PC-9 (cell line): ENCODE results near the gene PLET1. TPM values are rescaled to one million over a fixed set of nuclear protein-coding genes. Genes with fewer than 3 reads are reported as not detected.

Experiments
- BruUV-seq: library from RNA; stranded (reverse); fragments of 400-500 nt; replicated peaks from 2 replicates; lab custom pipeline; 2021; lab: Mats Ljungman, UMichigan
- CTCF ChIA-PET: fragments of 300-600 bp; sonication (Branson Sonifier 250); formaldehyde crosslinking; loops from one replicate; lab custom pipeline; 2022; ENCODE audit warnings: antibody characterized with exemption; lab: Charles Lee
- POLR2A ChIA-PET: fragments of 300-600 bp; sonication (Branson Sonifier 250); formaldehyde crosslinking; loops from one replicate; lab custom pipeline; 2022; ENCODE audit warnings: antibody characterized with exemption; ENCODE audit not compliant: unreplicated experiment; lab: Charles Lee
- DNase-seq, 2 experiments: peaks; one replicate each; pipeline versions ENCODE4 v3.0.0 to v3.0.0-alpha.2; 2015 to 2022; ENCODE audit warnings: mixed read lengths in 1 of 2
- H2AFZ ChIP-seq: fragments of 200-600 bp; sonication (generic); 2 replicates; pipeline ENCODE4 v1.8.1; 2017; ENCODE audit warnings: antibody characterized with exemption
- H3F3A ChIP-seq: fragments of 200-600 bp; sonication (generic); 2 replicates; pipeline ENCODE4 v1.8.1; 2017; ENCODE audit warnings: antibody characterized with exemption, mild to moderate bottlenecking, low read depth; ENCODE audit not compliant: insufficient read depth
- H3K27ac ChIP-seq: fragments of 200-600 bp; sonication (generic); 2 replicates; pipeline ENCODE4 v1.6.1; 2016; ENCODE audit warnings: mixed run types
- H3K27me3 ChIP-seq: fragments of 200-600 bp; sonication (generic); 2 replicates; pipeline ENCODE4 v1.6.1; 2016; ENCODE audit warnings: low read depth, mixed run types; ENCODE audit not compliant: insufficient read depth
- H3K36me3 ChIP-seq: fragments of 200-600 bp; sonication (generic); 2 replicates; pipeline ENCODE4 v1.6.1; 2016; ENCODE audit warnings: low read depth, mixed run types
- H3K4me1 ChIP-seq: fragments of 200-600 bp; sonication (generic); replicated peaks from 2 replicates; pipeline ENCODE4 v1.6.1; 2016; ENCODE audit warnings: mixed run types; ENCODE audit not compliant: insufficient read depth
- H3K4me2 ChIP-seq: fragments of 200-600 bp; sonication (generic); 2 replicates; pipeline ENCODE4 v1.6.1; 2017; ENCODE audit warnings: mixed run types
- H3K4me3 ChIP-seq: fragments of 200-600 bp; sonication (generic); 2 replicates; pipeline ENCODE4 v1.6.1; 2016; ENCODE audit warnings: mixed run types
- H3K79me2 ChIP-seq: fragments of 200-600 bp; sonication (generic); 2 replicates; pipeline ENCODE4 v1.6.1; 2017; ENCODE audit warnings: low read depth, mixed run types
- H3K9me2 ChIP-seq: fragments of 200-600 bp; sonication (generic); 2 replicates; pipeline ENCODE4 v1.8.1; 2017; ENCODE audit warnings: mild to moderate bottlenecking; ENCODE audit not compliant: insufficient read depth
- H3K9me3 ChIP-seq: fragments of 200-600 bp; sonication (generic); 2 replicates; pipeline ENCODE4 v1.8.1; 2016; ENCODE audit warnings: low read depth; ENCODE audit not compliant: insufficient read depth
- H4K20me1 ChIP-seq: fragments of 200-600 bp; sonication (generic); 2 replicates; pipeline ENCODE4 v1.8.1; 2017; ENCODE audit not compliant: insufficient read depth
- EZH2 ChIP-seq: fragments of 200-600 bp; sonication (generic); IDR thresholded peaks from 2 replicates; pipeline ENCODE4 v1.8.0; 2017; ENCODE audit warnings: antibody characterized with exemption, low read depth
- intact Hi-C: fragments of 100-400 bp; cut with micrococcal nuclease; formaldehyde crosslinking; loops from one replicate; pipeline ENCODE4 v1.10.0; 2022; ENCODE audit not compliant: unreplicated experiment
- total RNA-seq: library from RNA; stranded (reverse); gene quantifications from 2 replicates; pipeline ENCODE4 v1.2.3, GENCODE V29; 2021
- TF ChIP-seq, protein P1 (sequence below): fragments of 200-600 bp; sonication (generic); conservative IDR thresholded peaks from 2 replicates; pipeline ENCODE4 v1.6.1; 2017; ENCODE audit warnings: mixed run types, antibody characterized with exemption, mild to moderate bottlenecking, moderate library complexity

Gene PLET1
- total RNA-seq, 1 experiment from 2014 or later, result not detected

DNA sequence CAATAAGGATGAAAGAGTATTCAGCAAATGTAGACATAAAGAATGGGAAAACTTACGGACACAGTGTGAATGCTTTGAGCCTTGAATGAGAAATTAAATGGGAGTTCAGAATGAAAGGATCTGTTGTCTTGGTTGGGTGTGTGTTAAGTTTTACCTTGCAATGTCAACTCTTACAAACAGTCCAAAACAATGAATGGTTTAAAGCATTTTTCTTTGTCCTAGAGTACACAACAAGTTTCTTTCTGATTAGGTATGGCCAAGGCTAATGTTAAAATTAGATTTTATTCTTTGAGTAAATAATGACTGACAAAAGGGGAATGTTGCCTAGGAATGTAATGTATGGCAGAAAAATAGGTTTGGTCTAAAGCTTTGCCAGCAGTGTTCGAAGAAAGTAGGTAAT is 32.0 kb downstream of the PLET1 start:
- no TSS peak for BruUV-seq
- no peaks in the 10 kb centered on the region for H3K9me2 ChIP-seq
- H3K9me3 ChIP-seq, result no peaks in the 10 kb centered on the region
- CTCF ChIA-PET, result interaction anchor here (0.5 kb wide), 1 partner anchor 39 kb away, joined by 4 read pairs; no protein-coding TSS in a partner anchor
- no peak overlapping the region for H3K27ac ChIP-seq
- TF ChIP-seq EZH2, result no peak
- TF ChIP-seq, protein P1, sequence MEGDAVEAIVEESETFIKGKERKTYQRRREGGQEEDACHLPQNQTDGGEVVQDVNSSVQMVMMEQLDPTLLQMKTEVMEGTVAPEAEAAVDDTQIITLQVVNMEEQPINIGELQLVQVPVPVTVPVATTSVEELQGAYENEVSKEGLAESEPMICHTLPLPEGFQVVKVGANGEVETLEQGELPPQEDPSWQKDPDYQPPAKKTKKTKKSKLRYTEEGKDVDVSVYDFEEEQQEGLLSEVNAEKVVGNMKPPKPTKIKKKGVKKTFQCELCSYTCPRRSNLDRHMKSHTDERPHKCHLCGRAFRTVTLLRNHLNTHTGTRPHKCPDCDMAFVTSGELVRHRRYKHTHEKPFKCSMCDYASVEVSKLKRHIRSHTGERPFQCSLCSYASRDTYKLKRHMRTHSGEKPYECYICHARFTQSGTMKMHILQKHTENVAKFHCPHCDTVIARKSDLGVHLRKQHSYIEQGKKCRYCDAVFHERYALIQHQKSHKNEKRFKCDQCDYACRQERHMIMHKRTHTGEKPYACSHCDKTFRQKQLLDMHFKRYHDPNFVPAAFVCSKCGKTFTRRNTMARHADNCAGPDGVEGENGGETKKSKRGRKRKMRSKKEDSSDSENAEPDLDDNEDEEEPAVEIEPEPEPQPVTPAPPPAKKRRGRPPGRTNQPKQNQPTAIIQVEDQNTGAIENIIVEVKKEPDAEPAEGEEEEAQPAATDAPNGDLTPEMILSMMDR, result no peak
- no peaks in the 10 kb centered on the region for H4K20me1 ChIP-seq
- intact Hi-C loops, result loop anchor here (10.0 kb wide), 1 partner anchor 356 kb away; no protein-coding TSS in a partner anchor
- H3K4me1 ChIP-seq, result peaks cover 10% of the 10 kb centered on the region
- no peak overlapping the region for H3K4me3 ChIP-seq
- no peak for DNase-seq
- no peaks in the 10 kb centered on the region for H3K27me3 ChIP-seq
- peaks cover 32% of the 10 kb centered on the region for H3K79me2 ChIP-seq
- no peak overlapping the region for H3K4me2 ChIP-seq
- POLR2A ChIA-PET, result no interaction called here
- no peak overlapping the region for H2AFZ ChIP-seq
- no peaks in the 10 kb centered on the region for H3F3A ChIP-seq
- H3K36me3 ChIP-seq, result peaks cover 31% of the 10 kb centered on the region

DNA sequence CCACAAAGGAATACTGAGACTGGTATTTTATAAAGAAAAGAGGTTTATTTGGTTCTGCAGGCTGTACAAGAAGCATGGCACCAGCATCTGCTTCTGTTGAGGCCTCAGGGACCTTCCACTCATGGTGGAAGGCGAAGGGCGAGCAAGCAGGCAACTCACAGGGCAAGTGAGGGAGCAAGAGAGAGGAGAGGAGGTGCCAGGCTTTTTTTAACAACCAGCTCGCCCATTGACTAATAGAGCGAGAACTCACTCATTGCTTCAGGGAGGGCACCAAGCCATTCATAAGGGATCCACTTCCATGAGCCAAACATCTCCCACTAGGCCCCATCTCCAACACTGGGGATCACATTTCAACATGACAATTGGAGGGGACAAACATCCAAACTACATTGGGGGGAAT is 33.2 kb downstream of the PLET1 start:
- TF ChIP-seq, protein P1, result no peak
- TF ChIP-seq EZH2, result no peak
- H3K4me1 ChIP-seq, result peaks cover 10% of the 10 kb centered on the region
- H3K27ac ChIP-seq, result no peak overlapping the region
- H4K20me1 ChIP-seq, result no peaks in the 10 kb centered on the region
- no peak overlapping the region for H2AFZ ChIP-seq
- ChIA-PET CTCF (interaction anchor here (0.6 kb wide), 2 partner anchors 51 to 52 kb away, joined by 3 to 10 read pairs; no protein-coding TSS in a partner anchor), POLR2A (no interaction called here)
- no peaks in the 10 kb centered on the region for H3K9me3 ChIP-seq
- H3K79me2 ChIP-seq, result peaks cover 32% of the 10 kb centered on the region
- BruUV-seq, result no TSS peak
- peak overlapping the region; percentile 96 for H3K4me2 ChIP-seq
- H3K27me3 ChIP-seq, result no peaks in the 10 kb centered on the region
- no peaks in the 10 kb centered on the region for H3K9me2 ChIP-seq
- no peaks in the 10 kb centered on the region for H3F3A ChIP-seq
- H3K36me3 ChIP-seq, result peaks cover 26% of the 10 kb centered on the region
- no peak for DNase-seq
- intact Hi-C loops, result loop anchor here (2.0 to 10.0 kb wide), 2 partner anchors 53 to 357 kb away; no protein-coding TSS in a partner anchor
- peak overlapping the region; percentile 98 for H3K4me3 ChIP-seq

DNA sequence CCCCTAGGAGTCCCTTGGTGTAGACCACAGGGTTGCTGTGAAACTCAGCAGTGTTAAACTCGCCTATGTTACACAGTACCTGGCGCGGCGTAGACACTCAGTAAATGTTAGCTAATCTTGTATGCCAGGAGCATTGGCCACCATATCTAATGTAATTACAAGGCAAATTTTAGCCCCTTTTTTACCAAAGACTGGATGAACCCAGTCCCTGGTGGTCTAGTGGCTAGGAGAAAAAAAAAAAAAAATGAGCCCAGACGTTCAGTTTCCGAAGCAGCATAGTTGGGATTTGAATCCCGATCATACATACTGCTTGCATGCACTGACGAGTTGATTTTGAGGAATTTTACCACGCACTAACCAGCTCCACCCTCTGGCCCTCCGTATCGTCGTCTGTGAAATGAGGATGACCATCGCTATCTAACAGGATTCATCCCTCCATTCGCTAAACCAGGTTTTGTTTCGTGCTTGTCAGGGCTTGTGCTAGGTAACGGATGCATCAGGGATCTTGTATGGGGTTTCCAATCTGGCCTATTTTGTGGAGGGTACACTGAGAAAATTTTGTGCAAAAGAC is 33.7 kb downstream of the PLET1 start:
- peak overlapping the region; percentile 98 for H3K4me3 ChIP-seq
- no peaks in the 10 kb centered on the region for H3K9me2 ChIP-seq
- H4K20me1 ChIP-seq, result no peaks in the 10 kb centered on the region
- ChIA-PET POLR2A (interaction anchor here (0.5 kb wide), 1 partner anchor 617 kb away, joined by 4 read pairs; no protein-coding TSS in a partner anchor), CTCF (interaction anchor here (0.7 kb wide), 1 partner anchor 636 kb away, joined by 7 read pairs; no protein-coding TSS in a partner anchor)
- H3K27ac ChIP-seq, result peak overlapping the region; percentile 76
- peak overlapping the region; percentile 96 for H3K4me2 ChIP-seq
- no peak for DNase-seq
- no peaks in the 10 kb centered on the region for H3K9me3 ChIP-seq
- peaks cover 32% of the 10 kb centered on the region for H3K79me2 ChIP-seq
- BruUV-seq, result TSS peak; percentile 46
- no peak for TF ChIP-seq EZH2
- TF ChIP-seq, protein P1, result no peak; the same call in 1 of the 2 replicates
- intact Hi-C loops, result loop anchor here (2.0 to 10.0 kb wide), 2 partner anchors 54 to 358 kb away; no protein-coding TSS in a partner anchor
- H3K36me3 ChIP-seq, result peaks cover 26% of the 10 kb centered on the region
- H2AFZ ChIP-seq, result peak overlapping the region; percentile 95
- H3F3A ChIP-seq, result no peaks in the 10 kb centered on the region
- H3K4me1 ChIP-seq, result peaks cover 11% of the 10 kb centered on the region
- no peaks in the 10 kb centered on the region for H3K27me3 ChIP-seq
